K562 (cell line): ENCODE results near the gene TENM3. TPM values are rescaled to one million over a fixed set of nuclear protein-coding genes. Genes with fewer than 3 reads are reported as not detected.

Experiments
- ATAC-seq: fragments of 200-7000 bp; cut with Tn5 transposase; 3 replicates; pipeline ENCODE4 v1.9.1; 2020; ENCODE audit warnings: moderate library complexity
- BruUV-seq: library from RNA; stranded (reverse); fragments of 400-500 nt; replicated peaks from 2 replicates; lab custom pipeline; 2021; lab: Mats Ljungman, UMichigan
- CTCF ChIA-PET: fragments of 300-600 bp; formaldehyde crosslinking; extraction: SDS; loops from one replicate; lab custom pipeline; 2021; ENCODE audit warnings: low intra/inter-chr PET ratio; lab: Yijun Ruan, JAX
- POLR2A ChIA-PET: fragments of 300-600, 350-650 bp; sonication (Branson Sonifier 250); formaldehyde crosslinking; extraction: SDS; loops from one replicate; lab custom pipeline; 2021; ENCODE audit warnings: antibody characterized with exemption, inconsistent platforms; lab: Yijun Ruan, JAX
- DNase-seq, 4 experiments: peaks; one replicate each; pipeline versions ENCODE4 v3.0.0 to v3.0.0-alpha.2; 2011 to 2018; ENCODE audit warnings: low spot score in 3 of 4, mixed read lengths in 3 of 4; ENCODE audit errors: extremely low read depth in 1 of 4
- FAIRE-seq: peaks from 2 replicates; lab custom pipeline; 2011; peaks lifted over from hg19 to GRCh38; lab: Jason Lieb, UNC
- H2AFZ ChIP-seq: 2 replicates; pipeline ENCODE4 v1.6.0; 2011; ENCODE audit warnings: low read depth, low read length, control low read depth, inconsistent platforms
- H3K27ac ChIP-seq: fragments of 200-600 bp; 3 replicates; pipeline ENCODE4 v1.8.0; 2011; ENCODE audit warnings: low read depth, mild to moderate bottlenecking, control low read depth, inconsistent platforms, low read length, moderate library complexity, mixed read lengths; ENCODE audit errors: extremely low read depth
- H3K27me3 ChIP-seq, 2 experiments: fragments of 300-600 bp in 1 of 2; 2 replicates in 1 of 2; 3 replicates in 1 of 2; pipeline versions ENCODE4 v1.6.0 to v1.8.0; 2011; ENCODE audit warnings: inconsistent platforms in 2 of 2, low read length in 2 of 2, mild to moderate bottlenecking in 1 of 2, mixed read lengths in 1 of 2, moderate library complexity in 1 of 2; ENCODE audit not compliant: control insufficient read depth in 2 of 2, insufficient read depth in 2 of 2
- H3K36me3 ChIP-seq: fragments of 300-600 bp; 3 replicates; pipeline ENCODE4 v1.8.0; 2011; ENCODE audit warnings: mild to moderate bottlenecking, low read length, inconsistent platforms; ENCODE audit not compliant: control insufficient read depth, insufficient read depth
- H3K4me1 ChIP-seq, 2 experiments: fragments of 200-600 bp in 1 of 2; replicated peaks in 1 of 2; 2 replicates in 1 of 2; 3 replicates in 1 of 2; pipeline versions ENCODE4 v1.5.1 to v1.8.0; 2011; ENCODE audit warnings: inconsistent platforms in 2 of 2, low read length in 2 of 2, mild to moderate bottlenecking in 1 of 2, mixed read lengths in 1 of 2, moderate library complexity in 1 of 2; ENCODE audit not compliant: control insufficient read depth in 2 of 2, insufficient read depth in 2 of 2
- H3K4me2 ChIP-seq: 2 replicates; pipeline ENCODE4 v1.6.1; 2011; ENCODE audit warnings: low read length, control low read depth, inconsistent platforms, mixed read lengths; ENCODE audit not compliant: insufficient read depth
- H3K4me3 ChIP-seq: fragments of 200-600 bp; sonication (generic), shearing (Covaris generic); 2 replicates; pipeline ENCODE4 v1.5.1; 2016; ENCODE audit warnings: control low read depth, inconsistent platforms
- H3K79me2 ChIP-seq: fragments of 200-600 bp; 3 replicates; pipeline ENCODE4 v1.8.0; 2011; ENCODE audit warnings: low read length, inconsistent platforms; ENCODE audit not compliant: control insufficient read depth, insufficient read depth
- H3K9ac ChIP-seq, 2 experiments: 2 replicates each; pipeline versions ENCODE4 v1.6.0 to v1.6.1; 2011; ENCODE audit warnings: low read depth in 2 of 2, low read length in 2 of 2, control low read depth in 1 of 2, inconsistent platforms in 1 of 2, mild to moderate bottlenecking in 1 of 2, mixed read lengths in 1 of 2; ENCODE audit not compliant: insufficient read depth in 1 of 2
- H3K9me1 ChIP-seq: one replicate; pipeline ENCODE4 v1.6.0; 2011; ENCODE audit warnings: inconsistent platforms, mild to moderate bottlenecking, low read length, moderate library complexity; ENCODE audit not compliant: control insufficient read depth, insufficient read depth
- H3K9me3 ChIP-seq: replicated peaks from 2 replicates; pipeline ENCODE4 v1.5.1; 2011; ENCODE audit warnings: low read depth, low read length, inconsistent platforms; ENCODE audit not compliant: control insufficient read depth, insufficient read depth
- H4K20me1 ChIP-seq: replicated peaks from 2 replicates; pipeline ENCODE4 v1.6.1; 2011; ENCODE audit warnings: low read length, inconsistent platforms, mixed read lengths; ENCODE audit not compliant: control insufficient read depth, insufficient read depth
- CBX2 ChIP-seq: fragments of 200-600 bp; sonication (generic); IDR thresholded peaks from one replicate; pipeline ENCODE4 v1.6.1; 2012; ENCODE audit warnings: mild to moderate bottlenecking, low read length, inconsistent platforms; ENCODE audit not compliant: insufficient read depth, poor library complexity, severe bottlenecking
- GTF2E2 ChIP-seq: fragments of 200-800 bp; sonication (Bioruptor generic); IDR thresholded peaks from 2 replicates; pipeline ENCODE4 v1.6.1; 2016; ENCODE audit warnings: missing genetic modification characterization, missing compliant biosample characterization
- HLTF ChIP-seq: fragments of 450-650 bp; IDR thresholded peaks from 2 replicates; pipeline ENCODE4 v1.6.1; 2016
- SIRT6 ChIP-seq: IDR thresholded peaks from one replicate; pipeline ENCODE4 v1.6.1; 2012; ENCODE audit warnings: low read depth, mild to moderate bottlenecking, control low read depth, inconsistent platforms, low read length, moderate library complexity
- TCF3 ChIP-seq: sonication (generic); formaldehyde crosslinking; IDR thresholded peaks from 2 replicates; pipeline ENCODE4 v1.4.0; 2020; ENCODE audit warnings: mild to moderate bottlenecking, missing genetic modification reagents
- ZNF77 ChIP-seq: fragments of 250-450 bp; sonication (Bioruptor Pico); IDR thresholded peaks from 2 replicates; pipeline ENCODE4 v1.5.0; 2020
- ZNF830 ChIP-seq: fragments of 250-450 bp; sonication (Bioruptor Pico); IDR thresholded peaks from 2 replicates; pipeline ENCODE4 v1.5.0; 2021; ENCODE audit warnings: mild to moderate bottlenecking
- WGBS: fragments of 100-300 bp; shearing (Covaris generic); methylation state at CpG from one replicate; pipeline ENCODE4 v1.1.6; 2016; ENCODE audit warnings: low coverage, mixed read lengths; ENCODE audit not compliant: insufficient coverage; ENCODE audit errors: missing lambda C conversion rate; 5-methylcytosine and 5-hydroxymethylcytosine counted together
- in situ Hi-C: fragments of 300-500 bp; cut with MboI; formaldehyde crosslinking; loops from 4 replicates; pipeline ENCODE4 v1.15.0; 2018; ENCODE audit warnings: inconsistent platforms, mixed read lengths
- intact Hi-C: fragments of 100-400 bp; cut with micrococcal nuclease; formaldehyde crosslinking; loops from 2 replicates; pipeline ENCODE4 v1.14.2; 2022
- polyA plus RNA-seq, 8 experiments: library from polyadenylated mRNA; depleted of rRNA in 4 of 8; stranded (reverse) in 5 of 8; unstranded in 3 of 8; fragments of >200 nt; fragmentation: Nextera tagmentation in 2 of 8; fragmentation: Illumina TruSeq in 1 of 8; extraction: Ambion mirVana in 2 of 8; extraction: Trizol in 1 of 8; gene quantifications; 2 replicates each; pipeline versions ENCODE4 v1.2.1 to v1.2.3, GENCODE V29; 2011 to 2014; ENCODE audit warnings: inconsistent platforms in 1 of 8, missing spikeins in 1 of 8
- total RNA-seq, 7 experiments: library from RNA; depleted of rRNA in 6 of 7; stranded (reverse); fragments of >200 nt in 6 of 7; fragmentation: Illumina TruSeq in 2 of 7; extraction: Trizol in 2 of 7; gene quantifications; 2 replicates each; pipeline versions ENCODE4 v1.2.1 to v1.2.3, GENCODE V29; 2011 to 2021; ENCODE audit warnings: low replicate concordance in 1 of 7
- TF ChIP-seq, protein P1 (sequence below): fragments of 450-650 bp; formaldehyde crosslinking; IDR thresholded peaks from 2 replicates; pipeline ENCODE4 v1.4.0; 2022; ENCODE audit warnings: missing genetic modification characterization

The TENM3 gene
- total and polyA plus RNA-seq, 9 of the 15 experiments (the other 6 are each of a cell fraction or from before 2014, with no cell fraction given): 0.01 to 0.02 TPM; not detected in 7

DNA sequence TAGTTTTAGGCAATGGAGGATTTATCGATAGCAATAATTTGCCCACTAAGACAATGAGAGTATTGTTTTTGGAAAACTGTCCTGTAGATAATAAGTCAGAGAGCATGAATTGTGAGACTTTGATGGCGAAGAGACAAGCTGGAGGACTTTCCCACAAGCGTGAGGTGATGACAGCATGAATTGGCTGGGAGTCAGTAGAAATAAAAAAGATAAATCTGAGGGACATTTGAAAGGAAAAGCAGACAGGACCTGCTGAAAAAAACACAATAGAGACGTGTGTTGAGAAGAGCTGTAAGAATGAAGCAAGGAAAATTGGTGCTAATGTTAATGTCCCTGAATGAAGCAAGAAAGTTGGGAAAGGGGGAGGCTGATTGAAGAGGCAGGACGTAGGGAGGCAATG, 440.5 kb downstream of the TENM3 start:
- Histone ChIP-seq H3K4me1 (no peaks in the 10 kb centered on the region), H3K27me3 (peaks cover 0 to 9% of the 10 kb centered on the region in 2 experiments; a peak in 2 of 5 replicates), H3K4me3 (no peak overlapping the region), H3K36me3 (no peaks in the 10 kb centered on the region), H3K4me2 (no peak overlapping the region), H3K9me3 (no peaks in the 10 kb centered on the region), H3K9me1 (no peaks in the 10 kb centered on the region), H4K20me1 (no peaks in the 10 kb centered on the region), H3K27ac (no peak overlapping the region), H2AFZ (no peak overlapping the region), H3K79me2 (no peaks in the 10 kb centered on the region), H3K9ac (no peak overlapping the region)
- ChIA-PET CTCF (no interaction called here), POLR2A (no interaction called here)
- TF ChIP-seq TCF3: no peak
- no peak for TF ChIP-seq GTF2E2 (tag)
- TF ChIP-seq, protein P1, sequence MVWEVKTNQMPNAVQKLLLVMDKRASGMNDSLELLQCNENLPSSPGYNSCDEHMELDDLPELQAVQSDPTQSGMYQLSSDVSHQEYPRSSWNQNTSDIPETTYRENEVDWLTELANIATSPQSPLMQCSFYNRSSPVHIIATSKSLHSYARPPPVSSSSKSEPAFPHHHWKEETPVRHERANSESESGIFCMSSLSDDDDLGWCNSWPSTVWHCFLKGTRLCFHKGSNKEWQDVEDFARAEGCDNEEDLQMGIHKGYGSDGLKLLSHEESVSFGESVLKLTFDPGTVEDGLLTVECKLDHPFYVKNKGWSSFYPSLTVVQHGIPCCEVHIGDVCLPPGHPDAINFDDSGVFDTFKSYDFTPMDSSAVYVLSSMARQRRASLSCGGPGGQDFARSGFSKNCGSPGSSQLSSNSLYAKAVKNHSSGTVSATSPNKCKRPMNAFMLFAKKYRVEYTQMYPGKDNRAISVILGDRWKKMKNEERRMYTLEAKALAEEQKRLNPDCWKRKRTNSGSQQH (CRISPR knock-in tag): no peak
- TF ChIP-seq SIRT6: no peak
- no peak for TF ChIP-seq HLTF
- no peak for TF ChIP-seq ZNF77 (CRISPR knock-in tag)
- no peak for TF ChIP-seq ZNF830 (CRISPR knock-in tag)
- TF ChIP-seq CBX2: no peak
- intact Hi-C loops (no loop called here), in situ Hi-C loops (no loop called here)
- DNase-seq: no peak
- FAIRE-seq: no peak
- no peak for ATAC-seq
- 0% methylated on average over 5 of the region's 5 CpGs for WGBS
- no TSS peak for BruUV-seq
